ENCODE measurements around the gene LRRFIP2. TPM values are rescaled to one million over a fixed set of nuclear protein-coding genes. Genes with fewer than 3 reads are reported as not detected.

LRRFIP2 gene
- total RNA-seq, 1 experiment from 2014 or later, result 40.2 TPM

- Histone ChIP-seq H3K9me2 (ENCODE audit: insufficient read depth) (no peaks in the 10 kb centered on the region), H4K20me1 (ENCODE audit: insufficient read depth) (no peaks in the 10 kb centered on the region), H2AFZ (no peak overlapping the region), H3K27ac (no peak overlapping the region), H3K9me3 (ENCODE audit: insufficient read depth, low read depth) (no peaks in the 10 kb centered on the region), H3K4me1 (replicated peaks; ENCODE audit: insufficient read depth) (peaks cover 3% of the 10 kb centered on the region), H3K4me2 (no peak overlapping the region), H3K36me3 (ENCODE audit: low read depth) (peaks cover 2% of the 10 kb centered on the region; the same call in 1 of the 2 replicates), H3F3A (ENCODE audit: insufficient read depth, low read depth) (peaks cover 2% of the 10 kb centered on the region; the same call in 1 of the 2 replicates), H3K79me2 (ENCODE audit: low read depth) (peaks cover 27% of the 10 kb centered on the region), H3K27me3 (ENCODE audit: insufficient read depth, low read depth) (no peaks in the 10 kb centered on the region), H3K4me3 (no peak overlapping the region)
- BruUV-seq (replicated peaks), result no TSS peak
- intact Hi-C loops (cut with micrococcal nuclease; ENCODE audit: unreplicated experiment), result no loop called here
- POLR2A ChIA-PET (ENCODE audit: unreplicated experiment), result no interaction called here
- CTCF ChIA-PET, result no interaction called here
- no peak for DNase-seq
- TF ChIP-seq EZH2 (IDR thresholded peaks at IDR 0.05; ENCODE audit: low read depth), result no peak
These were observed 5.5 kb downstream of the LRRFIP2 start for GRCh38 chr3:37168896-37169295.

- H2AFZ ChIP-seq, result no peak overlapping the region
- no peak for TF ChIP-seq CTCF (conservative IDR thresholded peaks at IDR 0.05)
- no peak for TF ChIP-seq EZH2 (IDR thresholded peaks at IDR 0.05; ENCODE audit: low read depth)
- H3K27ac ChIP-seq, result no peak overlapping the region
- H4K20me1 ChIP-seq (ENCODE audit: insufficient read depth), result no peaks in the 10 kb centered on the region
- H3K79me2 ChIP-seq (ENCODE audit: low read depth), result no peaks in the 10 kb centered on the region; the same call in 1 of the 2 replicates
- H3K27me3 ChIP-seq (ENCODE audit: insufficient read depth, low read depth), result no peaks in the 10 kb centered on the region
- H3K9me3 ChIP-seq (ENCODE audit: insufficient read depth, low read depth), result no peaks in the 10 kb centered on the region
- intact Hi-C loops (cut with micrococcal nuclease; ENCODE audit: unreplicated experiment), result no loop called here
- no peak overlapping the region for H3K4me2 ChIP-seq
- BruUV-seq (replicated peaks), result no TSS peak
- 0 out of 2 replicates have a peak, but pooled peaks cover 5% of the 10 kb centered on the region for H3K36me3 ChIP-seq (ENCODE audit: low read depth)
- no peak for DNase-seq
- no peaks in the 10 kb centered on the region for H3K4me1 ChIP-seq (replicated peaks; ENCODE audit: insufficient read depth)
- CTCF ChIA-PET, result interaction anchor here (0.5 kb wide), 1 partner anchor 36 kb away, joined by 3 read pairs; no protein-coding TSS in a partner anchor
- no peak overlapping the region for H3K4me3 ChIP-seq
- POLR2A ChIA-PET (ENCODE audit: unreplicated experiment), result no interaction called here
- no peaks in the 10 kb centered on the region for H3K9me2 ChIP-seq (ENCODE audit: insufficient read depth)
- no peaks in the 10 kb centered on the region for H3F3A ChIP-seq (ENCODE audit: insufficient read depth, low read depth)
These were observed 10.9 kb downstream of the LRRFIP2 start for GRCh38 chr3:37163262-37164015.

GRCh38 chr3:37162501-37163245 is 11.7 kb downstream of the LRRFIP2 start:
- H3K27ac ChIP-seq, result no peak overlapping the region
- H3F3A ChIP-seq (ENCODE audit: insufficient read depth, low read depth), result no peaks in the 10 kb centered on the region
- no peaks in the 10 kb centered on the region for H3K79me2 ChIP-seq (ENCODE audit: low read depth)
- 0 out of 2 replicates have a peak, but pooled peaks cover 5% of the 10 kb centered on the region for H3K36me3 ChIP-seq (ENCODE audit: low read depth)
- no peaks in the 10 kb centered on the region for H3K9me3 ChIP-seq (ENCODE audit: insufficient read depth, low read depth)
- CTCF ChIA-PET, result interaction anchor here (0.5 kb wide), 1 partner anchor 35 kb away, joined by 3 read pairs; no protein-coding TSS in a partner anchor
- no peak overlapping the region for H3K4me3 ChIP-seq
- BruUV-seq (replicated peaks), result no TSS peak
- no peaks in the 10 kb centered on the region for H3K4me1 ChIP-seq (replicated peaks; ENCODE audit: insufficient read depth)
- no peaks in the 10 kb centered on the region for H3K9me2 ChIP-seq (ENCODE audit: insufficient read depth)
- intact Hi-C loops (cut with micrococcal nuclease; ENCODE audit: unreplicated experiment), result no loop called here
- H2AFZ ChIP-seq, result no peak overlapping the region
- no peaks in the 10 kb centered on the region for H3K27me3 ChIP-seq (ENCODE audit: insufficient read depth, low read depth)
- no peaks in the 10 kb centered on the region for H4K20me1 ChIP-seq (ENCODE audit: insufficient read depth)
- TF ChIP-seq CTCF (conservative IDR thresholded peaks at IDR 0.05) (no peak), EZH2 (IDR thresholded peaks at IDR 0.05; ENCODE audit: low read depth) (no peak)
- POLR2A ChIA-PET (ENCODE audit: unreplicated experiment), result interaction anchor here (0.6 kb wide), 1 partner anchor 20 kb away, joined by 4 read pairs; no protein-coding TSS in a partner anchor
- DNase-seq, result no peak
- no peak overlapping the region for H3K4me2 ChIP-seq

All from PC-9 (cell line).